Measurements from ENCODE around the gene PTPRCAP.

The PTPRCAP gene

DNA sequence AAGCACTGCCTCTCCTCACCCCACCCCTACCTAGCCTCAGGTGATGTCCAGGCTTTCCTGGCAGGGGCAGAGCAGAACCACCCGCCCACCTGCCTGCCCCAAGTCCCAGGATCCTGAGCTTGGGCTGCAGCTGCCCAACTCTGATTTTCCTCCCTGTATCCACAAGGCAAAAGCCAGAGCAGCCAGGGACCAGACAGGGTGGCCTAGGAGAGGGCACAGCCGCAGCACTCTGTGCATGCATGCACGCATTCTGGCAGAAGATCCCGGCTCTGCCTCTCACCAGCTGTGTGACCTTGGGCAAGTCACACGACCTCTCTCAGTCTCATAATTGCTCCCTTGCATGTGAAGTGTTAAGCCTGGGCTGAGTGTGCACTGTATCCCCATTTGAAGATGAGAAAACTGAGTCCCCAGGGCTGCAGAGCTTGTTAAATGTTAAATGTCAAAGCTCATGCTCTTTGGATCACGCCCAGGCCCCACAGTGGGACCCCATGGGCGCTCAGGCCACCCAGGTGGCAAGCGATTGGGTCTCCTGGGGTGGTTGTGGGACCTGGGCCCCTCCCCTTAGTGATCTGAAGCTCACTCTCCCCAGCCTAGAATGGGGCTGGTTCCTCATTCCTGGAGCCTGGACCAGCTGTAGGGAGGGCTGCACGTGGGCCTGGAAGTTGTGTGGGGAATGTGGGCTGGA is 24.8 kb downstream of the PTPRCAP start:
- Histone ChIP-seq H4K20me1 (ENCODE audit: insufficient read depth, low read length, poor library complexity, severe bottlenecking) (no peaks in the 10 kb centered on the region), H3K9ac (ENCODE audit: low read depth, low read length, poor library complexity, severe bottlenecking) (peak overlapping the region; percentile 25), H3K9me3 (ENCODE audit: insufficient read depth, low read depth, low read length) (no peaks in the 10 kb centered on the region), H3K36me3 (ENCODE audit: insufficient read depth, low read length) (no peaks in the 10 kb centered on the region), H3K79me2 (ENCODE audit: insufficient read depth, low read length) (peaks cover 18% of the 10 kb centered on the region), H2AFZ (ENCODE audit: low read length) (no peak overlapping the region), H3K4me1 (ENCODE audit: insufficient read depth, low read length, poor library complexity, severe bottlenecking) (peaks cover 59% of the 10 kb centered on the region), H3K4me3 (ENCODE audit: low read length, poor library complexity, severe bottlenecking) (no peak overlapping the region), H3K9me2 (replicated peaks; ENCODE audit: low read depth, low read length) (no peaks in the 10 kb centered on the region), H3K4me2 (ENCODE audit: low read depth, low read length, poor library complexity, severe bottlenecking) (no peak overlapping the region), H3F3A (ENCODE audit: low read depth) (peaks cover 19% of the 10 kb centered on the region), H3K27me3 (ENCODE audit: insufficient read depth, low read length, poor library complexity, severe bottlenecking) (no peaks in the 10 kb centered on the region)
- no peak for TF ChIP-seq EZH2phosphoT487 (IDR thresholded peaks at IDR 0.05; ENCODE audit: borderline replicate concordance)
- TF ChIP-seq, protein P1, sequence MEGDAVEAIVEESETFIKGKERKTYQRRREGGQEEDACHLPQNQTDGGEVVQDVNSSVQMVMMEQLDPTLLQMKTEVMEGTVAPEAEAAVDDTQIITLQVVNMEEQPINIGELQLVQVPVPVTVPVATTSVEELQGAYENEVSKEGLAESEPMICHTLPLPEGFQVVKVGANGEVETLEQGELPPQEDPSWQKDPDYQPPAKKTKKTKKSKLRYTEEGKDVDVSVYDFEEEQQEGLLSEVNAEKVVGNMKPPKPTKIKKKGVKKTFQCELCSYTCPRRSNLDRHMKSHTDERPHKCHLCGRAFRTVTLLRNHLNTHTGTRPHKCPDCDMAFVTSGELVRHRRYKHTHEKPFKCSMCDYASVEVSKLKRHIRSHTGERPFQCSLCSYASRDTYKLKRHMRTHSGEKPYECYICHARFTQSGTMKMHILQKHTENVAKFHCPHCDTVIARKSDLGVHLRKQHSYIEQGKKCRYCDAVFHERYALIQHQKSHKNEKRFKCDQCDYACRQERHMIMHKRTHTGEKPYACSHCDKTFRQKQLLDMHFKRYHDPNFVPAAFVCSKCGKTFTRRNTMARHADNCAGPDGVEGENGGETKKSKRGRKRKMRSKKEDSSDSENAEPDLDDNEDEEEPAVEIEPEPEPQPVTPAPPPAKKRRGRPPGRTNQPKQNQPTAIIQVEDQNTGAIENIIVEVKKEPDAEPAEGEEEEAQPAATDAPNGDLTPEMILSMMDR (conservative IDR thresholded peaks at IDR 0.05; ENCODE audit: low read length) = no peak

DNA sequence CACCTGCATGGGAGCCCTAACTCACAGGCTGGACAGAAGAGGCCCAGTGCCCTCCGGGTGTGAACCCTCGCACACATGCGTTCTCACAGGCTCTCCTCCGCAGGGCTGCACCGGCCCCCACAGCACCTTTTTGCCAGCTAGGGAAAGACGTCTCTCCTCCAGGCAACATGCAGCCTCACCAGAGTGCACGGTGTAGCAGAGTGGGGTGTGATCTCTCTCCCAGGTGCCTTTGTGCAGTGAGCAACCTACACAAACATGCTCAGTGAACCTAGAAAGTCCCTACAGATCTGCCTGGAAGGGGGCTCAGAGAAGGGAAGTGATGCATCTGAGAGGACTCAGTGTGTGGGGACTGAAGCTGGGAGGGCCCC is 25.7 kb downstream of the PTPRCAP start:
- H3F3A ChIP-seq (ENCODE audit: low read depth) = peaks cover 26% of the 10 kb centered on the region
- H3K9me3 ChIP-seq (ENCODE audit: insufficient read depth, low read depth, low read length) = no peaks in the 10 kb centered on the region
- no peak for TF ChIP-seq EZH2phosphoT487 (IDR thresholded peaks at IDR 0.05; ENCODE audit: borderline replicate concordance)
- TF ChIP-seq, protein P1 (conservative IDR thresholded peaks at IDR 0.05; ENCODE audit: low read length) = no peak
- H3K79me2 ChIP-seq (ENCODE audit: insufficient read depth, low read length) = peaks cover 27% of the 10 kb centered on the region
- H3K27me3 ChIP-seq (ENCODE audit: insufficient read depth, low read length, poor library complexity, severe bottlenecking) = no peaks in the 10 kb centered on the region
- no peaks in the 10 kb centered on the region for H4K20me1 ChIP-seq (ENCODE audit: insufficient read depth, low read length, poor library complexity, severe bottlenecking)
- no peaks in the 10 kb centered on the region for H3K9me2 ChIP-seq (replicated peaks; ENCODE audit: low read depth, low read length)
- H3K4me1 ChIP-seq (ENCODE audit: insufficient read depth, low read length, poor library complexity, severe bottlenecking) = peaks cover 60% of the 10 kb centered on the region
- no peak overlapping the region for H2AFZ ChIP-seq (ENCODE audit: low read length)
- H3K36me3 ChIP-seq (ENCODE audit: insufficient read depth, low read length) = no peaks in the 10 kb centered on the region
- H3K9ac ChIP-seq (ENCODE audit: low read depth, low read length, poor library complexity, severe bottlenecking) = no peak overlapping the region
- no peak overlapping the region for H3K4me3 ChIP-seq (ENCODE audit: low read length, poor library complexity, severe bottlenecking)
- H3K4me2 ChIP-seq (ENCODE audit: low read depth, low read length, poor library complexity, severe bottlenecking) = no peak overlapping the region

DNA sequence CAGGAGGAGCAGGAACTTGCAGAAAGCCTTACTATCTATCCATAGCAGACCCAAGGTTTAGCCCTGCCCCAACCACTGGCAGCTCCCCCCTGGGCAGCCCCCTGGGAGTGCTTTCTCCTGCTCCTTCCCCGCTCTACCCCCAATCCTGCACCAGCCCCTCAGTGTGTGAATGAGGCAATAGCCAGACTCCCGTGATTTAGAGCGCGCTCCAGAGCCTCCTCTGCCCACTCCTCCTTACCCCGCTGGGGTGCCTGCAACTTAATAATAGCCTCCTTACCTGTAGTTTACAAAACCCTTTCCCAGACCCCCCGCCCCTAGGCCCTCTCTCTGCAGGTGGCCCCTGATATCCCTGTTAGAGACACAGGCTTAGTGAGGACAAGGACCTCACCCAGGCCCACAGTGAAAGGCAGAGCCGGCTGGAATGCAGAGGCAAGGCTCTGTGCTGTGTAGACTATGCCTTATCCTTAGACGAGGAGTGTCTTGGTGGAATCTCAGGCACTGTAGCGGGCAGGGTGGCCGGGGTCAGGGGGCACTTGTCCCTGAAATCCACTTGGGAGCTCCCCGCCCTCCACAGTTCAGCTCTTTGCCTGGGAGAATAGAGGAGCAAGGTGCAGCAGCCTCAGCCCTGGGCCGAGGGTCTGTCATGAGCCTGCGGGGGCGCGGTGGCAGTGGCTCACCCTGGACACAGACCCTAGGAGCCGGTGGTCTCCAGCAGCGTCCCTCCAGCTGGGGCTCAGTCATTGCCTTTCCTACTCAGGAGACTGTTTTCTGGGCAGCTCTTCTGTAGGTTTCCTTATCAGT is 26.3 kb downstream of the PTPRCAP start:
- no peak overlapping the region for H2AFZ ChIP-seq (ENCODE audit: low read length)
- H3K79me2 ChIP-seq (ENCODE audit: insufficient read depth, low read length) = peaks cover 33% of the 10 kb centered on the region
- peak overlapping the region; percentile 98 for H3K4me2 ChIP-seq (ENCODE audit: low read depth, low read length, poor library complexity, severe bottlenecking)
- no peaks in the 10 kb centered on the region for H3K36me3 ChIP-seq (ENCODE audit: insufficient read depth, low read length)
- peak overlapping the region; percentile 99 for H3K9ac ChIP-seq (ENCODE audit: low read depth, low read length, poor library complexity, severe bottlenecking)
- H3F3A ChIP-seq (ENCODE audit: low read depth) = peaks cover 26% of the 10 kb centered on the region
- no peaks in the 10 kb centered on the region for H4K20me1 ChIP-seq (ENCODE audit: insufficient read depth, low read length, poor library complexity, severe bottlenecking)
- no peaks in the 10 kb centered on the region for H3K9me2 ChIP-seq (replicated peaks; ENCODE audit: low read depth, low read length)
- TF ChIP-seq, protein P1 (conservative IDR thresholded peaks at IDR 0.05; ENCODE audit: low read length) = no peak
- TF ChIP-seq EZH2phosphoT487 (IDR thresholded peaks at IDR 0.05; ENCODE audit: borderline replicate concordance) = no peak
- H3K27me3 ChIP-seq (ENCODE audit: insufficient read depth, low read length, poor library complexity, severe bottlenecking) = no peaks in the 10 kb centered on the region
- no peaks in the 10 kb centered on the region for H3K9me3 ChIP-seq (ENCODE audit: insufficient read depth, low read depth, low read length)
- peak overlapping the region; percentile 89 for H3K4me3 ChIP-seq (ENCODE audit: low read length, poor library complexity, severe bottlenecking)
- peaks cover 60% of the 10 kb centered on the region for H3K4me1 ChIP-seq (ENCODE audit: insufficient read depth, low read length, poor library complexity, severe bottlenecking)

Measured in Loucy (cell line).